CD14-positive monocyte (primary cell): ENCODE measurements around the gene HDHD5. TPM values are rescaled to one million over a fixed set of nuclear protein-coding genes. Genes with fewer than 3 reads are reported as not detected.

Experiments
- DNase-seq, 3 donors: peaks; one replicate each; pipeline ENCODE4 v3.0.0-alpha.2; 2011 to 2022
- H2AFZ ChIP-seq: 2 replicates; pipeline ENCODE4 v1.6.0; 2012; ENCODE audit warnings: mild to moderate bottlenecking, low read depth, low read length, inconsistent platforms; ENCODE audit not compliant: insufficient read depth, poor library complexity, severe bottlenecking
- H3K27ac ChIP-seq, 2 donors: 1 replicate in 1 of 2; 2 replicates in 1 of 2; pipeline ENCODE4 v1.5.1; 2012 to 2013; ENCODE audit warnings: low read length in 2 of 2, control low read depth in 1 of 2, inconsistent platforms in 1 of 2, low read depth in 1 of 2, mild to moderate bottlenecking in 1 of 2
- H3K27me3 ChIP-seq, 2 donors: one replicate each; pipeline versions ENCODE4 v1.6.0 to v1.6.1; 2011 to 2013; ENCODE audit warnings: low read length in 2 of 2; ENCODE audit not compliant: control insufficient read depth in 2 of 2, insufficient read depth in 2 of 2
- H3K36me3 ChIP-seq, 2 donors: replicated peaks in 1 of 2; 1 replicate in 1 of 2; 2 replicates in 1 of 2; pipeline versions ENCODE4 v1.5.1 to v1.6.1; 2012 to 2013; ENCODE audit warnings: low read length in 2 of 2, control low read depth in 1 of 2, inconsistent platforms in 1 of 2, mild to moderate bottlenecking in 1 of 2; ENCODE audit not compliant: insufficient read depth in 2 of 2, control insufficient read depth in 1 of 2
- H3K4me1 ChIP-seq, 2 donors: 1 replicate in 1 of 2; 2 replicates in 1 of 2; pipeline versions ENCODE4 v1.5.1 to v1.6.1; 2012 to 2013; ENCODE audit warnings: low read length in 2 of 2, control low read depth in 1 of 2, inconsistent platforms in 1 of 2, mild to moderate bottlenecking in 1 of 2, moderate library complexity in 1 of 2; ENCODE audit not compliant: insufficient read depth in 2 of 2, control insufficient read depth in 1 of 2
- H3K4me2 ChIP-seq: replicated peaks from 2 replicates; pipeline ENCODE3; 2012; ENCODE audit warnings: low read length, moderate library complexity, mild to moderate bottlenecking; ENCODE audit not compliant: poor library complexity, severe bottlenecking; ENCODE audit errors: extremely low read depth
- H3K4me3 ChIP-seq, 3 experiments: fragments of 200-600 bp in 1 of 3; sonication (generic) in 1 of 3; replicated peaks in 1 of 3; 1 replicate in 2 of 3; 2 replicates in 1 of 3; pipeline ENCODE4 v1.5.1; 2011 to 2013; ENCODE audit warnings: low read length in 3 of 3, mild to moderate bottlenecking in 3 of 3, control low read depth in 2 of 3, low read depth in 2 of 3, inconsistent platforms in 1 of 3, moderate library complexity in 1 of 3
- H3K79me2 ChIP-seq: 2 replicates; pipeline ENCODE4 v1.6.0; 2012; ENCODE audit warnings: mild to moderate bottlenecking, control low read depth, inconsistent platforms, low read length, moderate library complexity; ENCODE audit not compliant: insufficient read depth
- H3K9ac ChIP-seq: 2 replicates; pipeline ENCODE4 v1.6.0; 2017; ENCODE audit warnings: low read length, mild to moderate bottlenecking; ENCODE audit not compliant: insufficient read depth, poor library complexity, severe bottlenecking
- H3K9me3 ChIP-seq, 2 donors: replicated peaks in 1 of 2; 1 replicate in 1 of 2; 2 replicates in 1 of 2; pipeline versions ENCODE4 v1.5.1 to v1.6.1; 2012 to 2013; ENCODE audit warnings: low read length in 2 of 2, control low read depth in 1 of 2; ENCODE audit not compliant: control insufficient read depth in 1 of 2, insufficient read depth in 1 of 2
- H4K20me1 ChIP-seq: 2 replicates; pipeline ENCODE4 v1.6.0; 2012; ENCODE audit warnings: mild to moderate bottlenecking, low read length, control low read depth, moderate library complexity; ENCODE audit not compliant: insufficient read depth
- H3K27ac Mint-ChIP-seq, 7 donors: one replicate each; pipeline ENCODE4 v1.8.0; 2020; ENCODE audit warnings: mild to moderate bottlenecking in 7 of 7, mixed read lengths in 7 of 7, moderate library complexity in 6 of 7, inconsistent platforms in 2 of 7
- H3K27me3 Mint-ChIP-seq, 3 donors: one replicate each; pipeline ENCODE4 v1.8.0; 2021 to 2022; ENCODE audit warnings: low read depth in 3 of 3, mild to moderate bottlenecking in 3 of 3, mixed read lengths in 3 of 3, moderate library complexity in 3 of 3, inconsistent platforms in 1 of 3
- H3K36me3 Mint-ChIP-seq, 2 donors: one replicate each; pipeline ENCODE4 v1.8.0; 2020; ENCODE audit warnings: mixed read lengths in 2 of 2, inconsistent platforms in 1 of 2, mild to moderate bottlenecking in 1 of 2
- H3K4me1 Mint-ChIP-seq: one replicate; pipeline ENCODE4 v1.8.0; 2020; ENCODE audit warnings: mild to moderate bottlenecking, mixed read lengths
- H3K4me3 Mint-ChIP-seq, 2 donors: one replicate each; pipeline ENCODE4 v1.8.0; 2020; ENCODE audit warnings: mild to moderate bottlenecking in 2 of 2, mixed read lengths in 2 of 2, moderate library complexity in 1 of 2
- H3K9me3 Mint-ChIP-seq, 7 donors: one replicate each; pipeline ENCODE4 v1.8.0; 2020 to 2022; ENCODE audit warnings: mixed read lengths in 7 of 7, mild to moderate bottlenecking in 6 of 7, moderate library complexity in 6 of 7, inconsistent platforms in 2 of 7
- CTCF ChIP-seq: fragments of 200-600 bp; IDR thresholded peaks from one replicate; pipeline ENCODE4 v1.8.0; 2022; ENCODE audit warnings: antibody characterized with exemption, mild to moderate bottlenecking
- WGBS: methylation state at CpG from one replicate; pipeline ENCODE4 v1.1.5; 2013; ENCODE audit warnings: missing lambda C conversion rate; ENCODE audit not compliant: insufficient coverage; 5-methylcytosine and 5-hydroxymethylcytosine counted together
- intact Hi-C, 2 donors: fragments of 100-400 bp; cut with micrococcal nuclease; formaldehyde crosslinking; loops; one replicate each; pipeline versions ENCODE4 v1.15.0 to v1.15.1; 2023
- polyA plus RNA-seq, 3 donors: library from polyadenylated mRNA; depleted of rRNA in 1 of 3; unstranded in 2 of 3; stranded (reverse) in 1 of 3; fragments of 300-500 nt in 2 of 3; fragments of >200 nt in 1 of 3; fragmentation: Illumina TruSeq in 2 of 3; gene quantifications; 1 replicate in 2 of 3; 2 replicates in 1 of 3; pipeline ENCODE4 v1.2.3, GENCODE V29; 2012 to 2021

The HDHD5 gene
- polyA plus RNA-seq, 3 donors: 75.9 to 119 (median 79.9) TPM

- Histone ChIP-seq H2AFZ (no peak overlapping the region), H3K9ac (no peak overlapping the region), H3K27me3 (no peaks in the 10 kb centered on the region), H3K4me3 (no peak overlapping the region), H3K79me2 (peaks cover 64% of the 10 kb centered on the region), H3K27ac (no peak overlapping the region), H3K36me3 (peaks cover 82 to 95% of the 10 kb centered on the region in 2 donors), H4K20me1 (peaks cover 48% of the 10 kb centered on the region), H3K9me3 (no peaks in the 10 kb centered on the region), H3K4me2 (no peak overlapping the region), H3K4me1 (no peaks in the 10 kb centered on the region)
- DNase-seq: no peak
- H3K4me3 Mint-ChIP-seq: no peak overlapping the region
- H3K27me3 Mint-ChIP-seq: peaks cover 0 to 4% (median 0%) of the 10 kb centered on the region in 3 donors
- no peaks in the 10 kb centered on the region for H3K9me3 Mint-ChIP-seq
- H3K4me1 Mint-ChIP-seq: peaks cover 5% of the 10 kb centered on the region
- peak overlapping the region in 4 of 7 donors; percentile 17 to 64 (median 31) for H3K27ac Mint-ChIP-seq
- peaks cover 82 to 93% of the 10 kb centered on the region in 2 donors for H3K36me3 Mint-ChIP-seq
- 100% methylated on average over 5 of the region's 9 CpGs for WGBS
- no peak for TF ChIP-seq CTCF
- intact Hi-C loops: no loop called here
Observed at GRCh38 chr22:17143101-17143500, 16.0 kb downstream of the HDHD5 start.

- H3K9me3 ChIP-seq: no peaks in the 10 kb centered on the region
- H3K36me3 Mint-ChIP-seq: peaks cover 84 to 97% of the 10 kb centered on the region in 2 donors
- intact Hi-C loops: no loop called here
- no peak overlapping the region for H3K4me3 ChIP-seq
- H3K4me1 Mint-ChIP-seq: peaks cover 5% of the 10 kb centered on the region
- no peak for TF ChIP-seq CTCF
- H3K36me3 ChIP-seq: peaks cover 88 to 96% of the 10 kb centered on the region in 2 donors
- peak overlapping the region in 1 of 2 donors; percentile 46 for H3K27ac ChIP-seq
- 98% methylated on average over 7 of the region's 9 CpGs for WGBS
- no peak overlapping the region for H3K4me2 ChIP-seq
- no peak overlapping the region for H3K4me3 Mint-ChIP-seq
- peaks cover 0 to 4% (median 3%) of the 10 kb centered on the region in 3 donors for H3K27me3 Mint-ChIP-seq
- peaks cover 41% of the 10 kb centered on the region for H4K20me1 ChIP-seq
- DNase-seq: no peak
- no peak overlapping the region for H3K9ac ChIP-seq
- H3K79me2 ChIP-seq: peaks cover 49% of the 10 kb centered on the region
- H3K9me3 Mint-ChIP-seq: no peaks in the 10 kb centered on the region
- no peaks in the 10 kb centered on the region for H3K27me3 ChIP-seq
- no peak overlapping the region for H2AFZ ChIP-seq
- H3K27ac Mint-ChIP-seq: peak overlapping the region in 3 of 7 donors; percentile 38 to 77 (median 62)
- H3K4me1 ChIP-seq: no peaks in the 10 kb centered on the region
Observed at GRCh38 chr22:17140826-17141766, 18.0 kb downstream of the HDHD5 start.
